OCI-LY1 (cell line): ENCODE data around the gene SERINC5.
A peak's percentile ranks its signal among the peaks of the same experiment; 100 is the strongest.

Experiments
- H2AFZ ChIP-seq: fragments of 200-600 bp; sonication (generic), shearing (Covaris generic); 2 replicates; pipeline ENCODE4 v1.6.0; 2014; ENCODE audit warnings: antibody characterized with exemption, mild to moderate bottlenecking, low read length
- H3F3A ChIP-seq: fragments of 200-600 bp; sonication (generic), shearing (Covaris generic); 2 replicates; pipeline ENCODE4 v1.6.0; 2014; ENCODE audit warnings: mild to moderate bottlenecking, antibody characterized with exemption, low read length, moderate library complexity; ENCODE audit not compliant: insufficient read depth
- H3K27ac ChIP-seq: fragments of 200-600 bp; sonication (generic); 2 replicates; pipeline ENCODE4 v1.5.1; 2014; ENCODE audit warnings: low read length, mixed run types, mild to moderate bottlenecking, low read depth; ENCODE audit not compliant: poor library complexity, severe bottlenecking
- H3K27me3 ChIP-seq: fragments of 200-600 bp; sonication (generic); 2 replicates; pipeline ENCODE4 v1.6.0; 2014; ENCODE audit warnings: antibody characterized with exemption, mild to moderate bottlenecking, low read length, moderate library complexity; ENCODE audit not compliant: insufficient read depth
- H3K36me3 ChIP-seq: fragments of 200-600 bp; sonication (generic); 2 replicates; pipeline ENCODE4 v1.6.1; 2014; ENCODE audit warnings: mild to moderate bottlenecking, antibody characterized with exemption, low read length, moderate library complexity, mixed read lengths; ENCODE audit not compliant: insufficient read depth
- H3K4me1 ChIP-seq: fragments of 200-600 bp; sonication (generic); 2 replicates; pipeline ENCODE4 v1.5.1; 2014; ENCODE audit warnings: mild to moderate bottlenecking, low read length, moderate library complexity; ENCODE audit not compliant: insufficient read depth, severe bottlenecking
- H3K4me2 ChIP-seq: fragments of 200-600 bp; sonication (generic), shearing (Covaris generic); 2 replicates; pipeline ENCODE4 v1.6.1; 2014; ENCODE audit warnings: low read length
- H3K4me3 ChIP-seq: fragments of 200-600 bp; sonication (generic); 2 replicates; pipeline ENCODE4 v1.5.1; 2014; ENCODE audit warnings: low read length, low read depth, mild to moderate bottlenecking, mixed read lengths; ENCODE audit not compliant: poor library complexity, severe bottlenecking
- H3K79me2 ChIP-seq: fragments of 200-600 bp; shearing (Covaris generic); 2 replicates; pipeline ENCODE4 v1.6.1; 2016; ENCODE audit warnings: mixed run types, low read length, mixed read lengths; ENCODE audit not compliant: insufficient read depth
- H3K9ac ChIP-seq: fragments of 200-600 bp; sonication (generic), shearing (Covaris generic); 2 replicates; pipeline ENCODE4 v1.6.1; 2014; ENCODE audit warnings: mild to moderate bottlenecking, low read length, mixed read lengths
- H3K9me2 ChIP-seq: fragments of 200-600 bp; sonication (generic), shearing (Covaris generic); 2 replicates; pipeline ENCODE4 v1.6.1; 2014; ENCODE audit warnings: low read depth, mild to moderate bottlenecking, low read length, mixed read lengths
- H3K9me3 ChIP-seq: fragments of 200-600 bp; shearing (Covaris generic); 2 replicates; pipeline ENCODE4 v1.6.1; 2014; ENCODE audit warnings: low read length, mixed read lengths
- H4K20me1 ChIP-seq: fragments of 200-600 bp; sonication (generic), shearing (Covaris generic); 2 replicates; pipeline ENCODE4 v1.6.0; 2016; ENCODE audit warnings: mild to moderate bottlenecking, low read length; ENCODE audit not compliant: insufficient read depth
- EZH2 ChIP-seq: fragments of 200-600 bp; sonication (generic), shearing (Covaris generic); IDR thresholded peaks from 2 replicates; pipeline ENCODE4 v1.8.0; 2017; ENCODE audit warnings: borderline replicate concordance, mixed run types, mild to moderate bottlenecking, antibody characterized with exemption, low read length, moderate library complexity, mixed read lengths
- TF ChIP-seq, protein P1 (sequence below): fragments of 200-600 bp; sonication (generic), shearing (Covaris generic); IDR thresholded peaks from 2 replicates; pipeline ENCODE4 v1.5.1; 2017; ENCODE audit warnings: mild to moderate bottlenecking, antibody characterized with exemption, low read length, moderate library complexity, mixed read lengths

SERINC5 gene

DNA sequence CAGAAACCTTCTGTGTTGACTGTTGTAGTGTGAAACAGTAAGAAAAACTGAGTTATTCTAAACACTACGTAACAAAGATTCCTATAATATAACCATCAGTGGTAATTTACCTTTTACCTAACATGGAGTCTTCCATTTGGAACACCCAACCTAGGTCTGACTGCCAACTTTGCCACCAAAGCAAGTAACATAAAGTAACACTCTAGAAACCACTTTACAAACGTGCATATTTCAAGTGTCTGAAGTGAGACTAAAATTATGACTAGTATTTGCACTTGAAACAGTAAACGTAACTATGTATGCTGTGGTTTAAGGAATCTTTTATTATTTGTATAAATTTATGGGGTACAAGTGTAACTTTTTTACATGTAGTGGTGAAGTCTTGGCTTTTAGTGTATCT lies 95.6 kb downstream of the SERINC5 start:
- H3K79me2 ChIP-seq, result no peaks in the 10 kb centered on the region
- H3K4me3 ChIP-seq, result no peak overlapping the region
- no peaks in the 10 kb centered on the region for H3K27me3 ChIP-seq
- H4K20me1 ChIP-seq, result no peaks in the 10 kb centered on the region
- H3K36me3 ChIP-seq, result peaks cover 92% of the 10 kb centered on the region
- no peaks in the 10 kb centered on the region for H3K4me1 ChIP-seq
- H3K9me2 ChIP-seq, result no peaks in the 10 kb centered on the region
- no peak overlapping the region for H3K27ac ChIP-seq
- H3K4me2 ChIP-seq, result no peak overlapping the region
- no peaks in the 10 kb centered on the region for H3K9me3 ChIP-seq
- H3K9ac ChIP-seq, result no peak overlapping the region
- H2AFZ ChIP-seq, result no peak overlapping the region
- no peaks in the 10 kb centered on the region for H3F3A ChIP-seq
- TF ChIP-seq, protein P1, sequence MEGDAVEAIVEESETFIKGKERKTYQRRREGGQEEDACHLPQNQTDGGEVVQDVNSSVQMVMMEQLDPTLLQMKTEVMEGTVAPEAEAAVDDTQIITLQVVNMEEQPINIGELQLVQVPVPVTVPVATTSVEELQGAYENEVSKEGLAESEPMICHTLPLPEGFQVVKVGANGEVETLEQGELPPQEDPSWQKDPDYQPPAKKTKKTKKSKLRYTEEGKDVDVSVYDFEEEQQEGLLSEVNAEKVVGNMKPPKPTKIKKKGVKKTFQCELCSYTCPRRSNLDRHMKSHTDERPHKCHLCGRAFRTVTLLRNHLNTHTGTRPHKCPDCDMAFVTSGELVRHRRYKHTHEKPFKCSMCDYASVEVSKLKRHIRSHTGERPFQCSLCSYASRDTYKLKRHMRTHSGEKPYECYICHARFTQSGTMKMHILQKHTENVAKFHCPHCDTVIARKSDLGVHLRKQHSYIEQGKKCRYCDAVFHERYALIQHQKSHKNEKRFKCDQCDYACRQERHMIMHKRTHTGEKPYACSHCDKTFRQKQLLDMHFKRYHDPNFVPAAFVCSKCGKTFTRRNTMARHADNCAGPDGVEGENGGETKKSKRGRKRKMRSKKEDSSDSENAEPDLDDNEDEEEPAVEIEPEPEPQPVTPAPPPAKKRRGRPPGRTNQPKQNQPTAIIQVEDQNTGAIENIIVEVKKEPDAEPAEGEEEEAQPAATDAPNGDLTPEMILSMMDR, result no peak
- TF ChIP-seq EZH2, result no peak

DNA sequence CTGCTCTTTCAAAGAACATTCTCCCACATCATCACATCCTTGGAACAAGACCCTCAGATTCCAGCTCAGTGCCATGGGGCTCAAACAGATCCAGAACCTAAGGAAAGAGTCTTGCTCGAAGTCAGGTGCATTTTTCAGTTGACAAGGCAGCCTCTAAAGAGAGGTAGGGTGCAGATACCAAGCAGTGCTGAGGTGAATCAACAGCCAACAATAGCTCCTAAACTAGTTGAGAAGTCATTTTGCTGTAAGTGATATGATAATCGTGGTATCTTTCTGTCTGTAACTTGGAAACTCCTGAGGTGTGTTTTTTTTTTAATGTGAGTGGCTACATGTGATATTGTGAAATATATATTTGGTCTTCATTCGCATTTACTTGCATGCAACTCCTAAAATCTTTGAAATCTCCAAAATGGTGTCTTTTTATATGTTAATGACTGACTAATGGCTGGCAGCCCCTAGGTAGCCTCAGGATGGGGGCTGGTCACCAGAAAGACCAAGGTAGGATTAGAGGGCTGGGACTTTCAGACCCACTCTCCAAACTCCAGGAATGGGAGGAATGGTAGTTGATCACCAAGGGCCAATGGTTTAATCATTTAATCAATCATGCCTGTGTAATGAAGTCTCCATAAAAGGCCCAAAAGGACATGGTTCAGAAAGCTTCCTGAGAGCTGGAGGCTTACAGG lies 96.6 kb downstream of the SERINC5 start:
- TF ChIP-seq EZH2, result no peak
- TF ChIP-seq, protein P1, result no peak
- H3K4me2 ChIP-seq, result no peak overlapping the region
- H3F3A ChIP-seq, result no peaks in the 10 kb centered on the region
- no peaks in the 10 kb centered on the region for H3K9me2 ChIP-seq
- no peak overlapping the region for H2AFZ ChIP-seq
- H3K27me3 ChIP-seq, result no peaks in the 10 kb centered on the region
- no peak overlapping the region for H3K4me3 ChIP-seq
- H4K20me1 ChIP-seq, result no peaks in the 10 kb centered on the region
- H3K36me3 ChIP-seq, result peaks cover 90% of the 10 kb centered on the region
- H3K27ac ChIP-seq, result peak overlapping the region; percentile 10
- H3K79me2 ChIP-seq, result no peaks in the 10 kb centered on the region
- H3K9ac ChIP-seq, result no peak overlapping the region
- no peaks in the 10 kb centered on the region for H3K9me3 ChIP-seq
- peaks cover 7% of the 10 kb centered on the region for H3K4me1 ChIP-seq

- Histone ChIP-seq H3K36me3 (peaks cover 78% of the 10 kb centered on the region), H3K27ac (peak overlapping the region; percentile 0)
- no peak for TF ChIP-seq EZH2
- TF ChIP-seq, protein P1, result no peak
Measured at GRCh38 chr5:80156156-80156555, 99.7 kb downstream of the SERINC5 start.

More at GRCh38 chr5:80156156-80156555, 99.7 kb downstream of the SERINC5 start:
- Histone ChIP-seq H3K9me2 (no peaks in the 10 kb centered on the region), H3K4me3 (no peak overlapping the region), H3K4me2 (no peak overlapping the region), H3F3A (no peaks in the 10 kb centered on the region; the same call in 1 of the 2 replicates), H3K79me2 (no peaks in the 10 kb centered on the region), H2AFZ (no peak overlapping the region), H3K27me3 (no peaks in the 10 kb centered on the region), H4K20me1 (no peaks in the 10 kb centered on the region), H3K9me3 (no peaks in the 10 kb centered on the region), H3K9ac (no peak overlapping the region), H3K4me1 (peaks cover 38% of the 10 kb centered on the region)
